ENCODE results near the gene ADRA2C. TPM values are rescaled to one million over a fixed set of nuclear protein-coding genes. Genes with fewer than 3 reads are reported as not detected.

Gene ADRA2C
- 7.2 TPM for polyA plus RNA-seq (ENCODE audit: insufficient read length)
- long read RNA-seq, donor 1, transcript ADRA2C-201 (1 exons, 2,129 nt) = major isoform, 25 of 25 reads
- long read RNA-seq, donor 1, partial matches to known transcripts = 0 of 25 reads
- long read RNA-seq, donor 1, other reads (novel, unspliced or antisense) = 0 of 25 reads
- long read RNA-seq, donor 2, transcript ADRA2C-201 (1 exons, 2,129 nt) = major isoform, 23 of 23 reads
- long read RNA-seq, donor 2, partial matches to known transcripts = 0 of 23 reads
- long read RNA-seq, donor 2, other reads (novel, unspliced or antisense) = 0 of 23 reads
- long read RNA-seq, donor 3, transcript ADRA2C-201 (1 exons, 2,129 nt) = major isoform, 10 of 10 reads
- long read RNA-seq, donor 3, partial matches to known transcripts = 0 of 10 reads
- long read RNA-seq, donor 3, other reads (novel, unspliced or antisense) = 0 of 10 reads
- long read RNA-seq, donor 4, partial matches to known transcripts = 0 of 3 reads
- long read RNA-seq, donor 4, other reads (novel, unspliced or antisense) = 0 of 3 reads
- long read RNA-seq, donor 5, transcript ADRA2C-201 (1 exons, 2,129 nt) = major isoform, 20 of 20 reads
- long read RNA-seq, donor 5, partial matches to known transcripts = 0 of 20 reads
- long read RNA-seq, donor 5, other reads (novel, unspliced or antisense) = 0 of 20 reads
- long read RNA-seq, donor 6, transcript ADRA2C-201 (1 exons, 2,129 nt) = major isoform, 16 of 16 reads
- long read RNA-seq, donor 6, partial matches to known transcripts = 0 of 16 reads
- long read RNA-seq, donor 6, other reads (novel, unspliced or antisense) = 0 of 16 reads
- long read RNA-seq, donor 7, transcript ADRA2C-201 (1 exons, 2,129 nt) = major isoform, 22 of 22 reads
- long read RNA-seq, donor 7, partial matches to known transcripts = 0 of 22 reads
- long read RNA-seq, donor 7, other reads (novel, unspliced or antisense) = 0 of 22 reads
- long read RNA-seq, donor 8, transcript ADRA2C-201 (1 exons, 2,129 nt) = major isoform, 9 of 9 reads
- long read RNA-seq, donor 8, partial matches to known transcripts = 0 of 9 reads
- long read RNA-seq, donor 8, other reads (novel, unspliced or antisense) = 0 of 9 reads

- DNase-seq = no peak
Measured at GRCh38 chr4:3766036-3766784, at the start of gene ADRA2C. ADRA2C (plus strand) TSS chr4:3766385; CDS start chr4:3766607, 222 bp downstream.

GRCh38 chr4:3716631-3717235 lies 49.5 kb upstream of the ADRA2C start:
- DNase-seq = no peak

- no peak for DNase-seq
Measured at GRCh38 chr4:3717241-3717640, 48.9 kb upstream of the ADRA2C start.

GRCh38 chr4:3718462-3718861 lies 47.7 kb upstream of the ADRA2C start:
- DNase-seq = no peak

- DNase-seq = no peak
Measured at GRCh38 chr4:3719191-3719590, 47.0 kb upstream of the ADRA2C start.

GRCh38 chr4:3719836-3720235 lies 46.3 kb upstream of the ADRA2C start:
- no peak for DNase-seq

GRCh38 chr4:3720466-3720865 lies 45.7 kb upstream of the ADRA2C start:
- no peak for DNase-seq

GRCh38 chr4:3721186-3721585 lies 45.0 kb upstream of the ADRA2C start:
- no peak for DNase-seq

GRCh38 chr4:3721627-3722026 lies 44.6 kb upstream of the ADRA2C start:
- DNase-seq = no peak

GRCh38 chr4:3722446-3723231 lies 43.5 kb upstream of the ADRA2C start:
- DNase-seq = no peak

- no peak for DNase-seq
Measured at GRCh38 chr4:3723232-3723642, 42.9 kb upstream of the ADRA2C start.

GRCh38 chr4:3724319-3725231 lies 41.6 kb upstream of the ADRA2C start:
- no peak for DNase-seq

- no peak for DNase-seq
Measured at GRCh38 chr4:3725936-3726870, 40.0 kb upstream of the ADRA2C start.

- DNase-seq = no peak
Measured at GRCh38 chr4:3727847-3728469, 38.2 kb upstream of the ADRA2C start.

- no peak for DNase-seq
Measured at GRCh38 chr4:3729188-3729881, 36.9 kb upstream of the ADRA2C start.

- no peak for DNase-seq
Measured at GRCh38 chr4:3729882-3730226, 36.3 kb upstream of the ADRA2C start.

Data from left kidney (tissue), 8 donors.